HCT116 (cell line): ENCODE measurements around the gene CLIC3. TPM values are rescaled to one million over a fixed set of nuclear protein-coding genes. Genes with fewer than 3 reads are reported as not detected.
A peak's percentile ranks its signal among the peaks of the same experiment; 100 is the strongest.

ENCODE experiments used
- ATAC-seq: fragments of 200-7000 bp; cut with Tn5 transposase; 2 replicates; pipeline ENCODE4 v1.9.1; 2020; ENCODE audit warnings: mild to moderate bottlenecking, moderate library complexity
- BruUV-seq: library from RNA; stranded (reverse); fragments of 400-500 nt; replicated peaks from 2 replicates; lab custom pipeline; 2021; lab: Mats Ljungman, UMichigan
- CTCF ChIA-PET: fragments of 300-600 bp; sonication (Branson Sonifier 250); formaldehyde crosslinking; loops from one replicate; lab custom pipeline; 2021; ENCODE audit warnings: antibody characterized with exemption; lab: Charles Lee
- POLR2A ChIA-PET: fragments of 300-600, 350-600 bp; sonication (Branson Sonifier 250); formaldehyde crosslinking; loops from one replicate; lab custom pipeline; 2021; ENCODE audit warnings: antibody characterized with exemption; lab: Charles Lee
- RAD21 ChIA-PET, 2 experiments: fragments of 300-600 bp; sonication (Branson Sonifier 250); formaldehyde crosslinking; loops; one replicate each; lab custom pipeline; 2023; ENCODE audit warnings: low total read pairs in 2 of 2; ENCODE audit not compliant: uncharacterized antibody in 2 of 2, unreplicated experiment in 2 of 2, low non-redundant PET in 1 of 2; lab: Charles Lee
- DNase-seq: peaks from one replicate; pipeline ENCODE4 v3.0.0-alpha.2; 2010; ENCODE audit warnings: low read depth, low spot score
- H2AFZ ChIP-seq: fragments of 200-600 bp; shearing (Covaris generic), sonication (generic); 2 replicates; pipeline ENCODE4 v1.6.1; 2017; ENCODE audit warnings: low read depth, mixed run types, mixed read lengths, antibody characterized with exemption, low read length; ENCODE audit not compliant: poor library complexity, severe bottlenecking
- H3K27ac ChIP-seq: 2 replicates; pipeline ENCODE4 v1.5.1; 2012; ENCODE audit warnings: low read depth, low read length
- H3K27me3 ChIP-seq: fragments of 200-600 bp; sonication (generic); 2 replicates; pipeline ENCODE4 v1.6.1; 2016; ENCODE audit warnings: mixed run types, low read length, mixed read lengths; ENCODE audit not compliant: insufficient read depth
- H3K36me3 ChIP-seq, 2 experiments: fragments of 200-500 bp in 1 of 2; fragments of 200-600 bp in 1 of 2; sonication (Bioruptor generic) in 1 of 2; sonication (generic) in 1 of 2; 2 replicates each; pipeline versions ENCODE4 v1.5.1 to v1.6.1; 2014 to 2016; ENCODE audit warnings: low read length in 2 of 2, inconsistent platforms in 1 of 2, mixed read lengths in 1 of 2, mixed run types in 1 of 2; ENCODE audit not compliant: insufficient read depth in 2 of 2, control insufficient read depth in 1 of 2
- H3K4me1 ChIP-seq, 2 experiments: fragments of 200-600 bp in 1 of 2; sonication (generic) in 1 of 2; 2 replicates each; pipeline versions ENCODE4 v1.5.1 to v1.6.1; 2012 to 2017; ENCODE audit warnings: low read length in 2 of 2, inconsistent platforms in 1 of 2, mild to moderate bottlenecking in 1 of 2, mixed read lengths in 1 of 2, mixed run types in 1 of 2, moderate library complexity in 1 of 2; ENCODE audit not compliant: insufficient read depth in 2 of 2, control insufficient read depth in 1 of 2
- H3K4me2 ChIP-seq: fragments of 200-600 bp; sonication (generic); 2 replicates; pipeline ENCODE4 v1.6.1; 2017; ENCODE audit warnings: mixed run types, low read length, mixed read lengths
- H3K4me3 ChIP-seq, 2 experiments: fragments of 200-600 bp in 1 of 2; sonication (generic) in 1 of 2; replicated peaks in 1 of 2; 2 replicates each; pipeline ENCODE4 v1.5.1; 2011 to 2016; ENCODE audit warnings: low read length in 2 of 2, control low read depth in 1 of 2, low read depth in 1 of 2, mild to moderate bottlenecking in 1 of 2, mixed read lengths in 1 of 2, mixed run types in 1 of 2
- H3K79me2 ChIP-seq: fragments of 200-600 bp; sonication (generic); 2 replicates; pipeline ENCODE4 v1.6.1; 2017; ENCODE audit warnings: mild to moderate bottlenecking, mixed run types, low read length, moderate library complexity, mixed read lengths; ENCODE audit not compliant: insufficient read depth
- H3K9ac ChIP-seq: fragments of 200-600 bp; sonication (generic); 2 replicates; pipeline ENCODE4 v1.6.1; 2016; ENCODE audit warnings: low read length, mixed read lengths
- H3K9me2 ChIP-seq: fragments of 200-600 bp; sonication (generic), shearing (Covaris generic); 2 replicates; pipeline ENCODE4 v1.6.1; 2017; ENCODE audit warnings: mixed run types, mild to moderate bottlenecking, moderate library complexity; ENCODE audit not compliant: insufficient read depth
- H3K9me3 ChIP-seq, 2 experiments: fragments of 200-500 bp in 1 of 2; fragments of 200-600 bp in 1 of 2; sonication (Bioruptor generic) in 1 of 2; sonication (generic) in 1 of 2; 2 replicates each; pipeline ENCODE4 v1.6.1; 2014 to 2017; ENCODE audit warnings: low read length in 2 of 2, mixed read lengths in 2 of 2, inconsistent platforms in 1 of 2, low read depth in 1 of 2, mild to moderate bottlenecking in 1 of 2, mixed run types in 1 of 2, moderate library complexity in 1 of 2; ENCODE audit not compliant: control insufficient read depth in 1 of 2, insufficient read depth in 1 of 2
- H4K20me1 ChIP-seq: fragments of 200-600 bp; sonication (generic), shearing (Covaris generic); 2 replicates; pipeline ENCODE4 v1.6.1; 2017; ENCODE audit warnings: mixed run types, mild to moderate bottlenecking, moderate library complexity; ENCODE audit not compliant: insufficient read depth
- ATF3 ChIP-seq: IDR thresholded peaks from 2 replicates; pipeline ENCODE4 v1.6.1; 2012
- CBX3 ChIP-seq: IDR thresholded peaks from 2 replicates; pipeline ENCODE4 v1.6.1; 2012; ENCODE audit warnings: low read depth
- EGR1 ChIP-seq: IDR thresholded peaks from 2 replicates; pipeline ENCODE4 v1.6.1; 2012; ENCODE audit warnings: low read depth
- ELF1 ChIP-seq: IDR thresholded peaks from 2 replicates; pipeline ENCODE4 v1.6.1; 2012; ENCODE audit warnings: low read depth, borderline replicate concordance
- EZH2 ChIP-seq: fragments of 200-600 bp; sonication (generic); IDR thresholded peaks from 2 replicates; pipeline ENCODE4 v1.6.1; 2017; ENCODE audit warnings: antibody characterized with exemption, mixed run types
- FOSL1 ChIP-seq: IDR thresholded peaks from 2 replicates; pipeline ENCODE4 v1.6.1; 2012; ENCODE audit warnings: low read depth
- JUND ChIP-seq: IDR thresholded peaks from 2 replicates; pipeline ENCODE4 v1.6.1; 2012
- MAX ChIP-seq: IDR thresholded peaks from 2 replicates; pipeline ENCODE4 v1.6.1; 2012
- POLR2A ChIP-seq: IDR thresholded peaks from 2 replicates; pipeline ENCODE4 v1.7.0; 2011; ENCODE audit warnings: borderline replicate concordance; ENCODE audit not compliant: insufficient read depth, insufficient read length; ENCODE audit errors: extremely low read depth
- POLR2AphosphoS5 ChIP-seq: IDR thresholded peaks from 2 replicates; pipeline ENCODE4 v1.6.1; 2011; ENCODE audit warnings: mild to moderate bottlenecking, low read depth, low read length, moderate library complexity
- RAD21 ChIP-seq: IDR thresholded peaks from 2 replicates; pipeline ENCODE4 v1.6.1; 2012; ENCODE audit warnings: low read depth, mild to moderate bottlenecking
- REST ChIP-seq: IDR thresholded peaks from 2 replicates; pipeline ENCODE4 v1.6.1; 2012; ENCODE audit warnings: low read depth
- SIN3A ChIP-seq: IDR thresholded peaks from 2 replicates; pipeline ENCODE4 v1.6.1; 2012; ENCODE audit warnings: low read depth
- SP1 ChIP-seq: IDR thresholded peaks from 2 replicates; pipeline ENCODE4 v1.6.1; 2012; ENCODE audit warnings: low read depth
- TCF7L2 ChIP-seq: IDR thresholded peaks from 2 replicates; pipeline ENCODE4 v1.7.0; 2011; ENCODE audit warnings: borderline replicate concordance, inconsistent platforms; ENCODE audit not compliant: insufficient read depth, insufficient read length; ENCODE audit errors: extremely low read depth
- YY1 ChIP-seq: IDR thresholded peaks from 2 replicates; pipeline ENCODE4 v1.6.1; 2011; ENCODE audit warnings: low read length, low read depth, moderate library complexity, mild to moderate bottlenecking; ENCODE audit not compliant: insufficient replicate concordance; ENCODE audit errors: extremely low read depth
- ZFX ChIP-seq: fragments of 450-650 bp; IDR thresholded peaks from 2 replicates; pipeline ENCODE4 v1.6.1; 2017
- intact Hi-C: fragments of 100-400 bp; cut with micrococcal nuclease; formaldehyde crosslinking; loops from 2 replicates; pipeline ENCODE4 v1.10.0; 2022
- total RNA-seq: library from RNA; stranded (reverse); gene quantifications from one replicate; pipeline ENCODE4 v1.2.1, GENCODE V29; 2021; ENCODE audit not compliant: unreplicated experiment
- TF ChIP-seq, protein P1 (sequence below): IDR thresholded peaks from 2 replicates; pipeline ENCODE4 v1.6.1; 2011; ENCODE audit warnings: mild to moderate bottlenecking, low read length, moderate library complexity; ENCODE audit not compliant: insufficient replicate concordance; ENCODE audit errors: extremely low read depth
- TF ChIP-seq, protein P2 (sequence below), 3 experiments: fragments of 200-600 bp in 1 of 3; sonication (generic) in 1 of 3; IDR thresholded peaks in 2 of 3; conservative IDR thresholded peaks in 1 of 3; 2 replicates each; pipeline ENCODE4 v1.5.1; 2012 to 2017; ENCODE audit warnings: low read depth in 2 of 3, low read length in 2 of 3, antibody characterized with exemption in 1 of 3, borderline replicate concordance in 1 of 3, control low read depth in 1 of 3, mild to moderate bottlenecking in 1 of 3, mixed read lengths in 1 of 3, mixed run types in 1 of 3, moderate library complexity in 1 of 3; ENCODE audit not compliant: insufficient read depth in 1 of 3

Gene CLIC3
- total RNA-seq, 1 experiment from 2014 or later = 8.4 TPM

GRCh38 chr9:137006116-137007003 lies 10.0 kb upstream of the CLIC3 start:
- ATAC-seq (0 out of 2 replicates have a peak, but pooled peaks have one; percentile 12), DNase-seq (no peak)
- peaks cover 0 to 5% of the 10 kb centered on the region in 2 experiments; a peak in 1 of 4 replicates for H3K36me3 ChIP-seq
- no peaks in the 10 kb centered on the region for H3K79me2 ChIP-seq
- H3K4me2 ChIP-seq = no peak overlapping the region
- H4K20me1 ChIP-seq = no peaks in the 10 kb centered on the region
- no peaks in the 10 kb centered on the region for H3K27me3 ChIP-seq
- H3K4me3 ChIP-seq = no peak overlapping the region
- POLR2A ChIA-PET = no interaction called here
- no peak overlapping the region for H3K9ac ChIP-seq
- intact Hi-C loops = no loop called here
- no peak overlapping the region for H3K27ac ChIP-seq
- H3K4me1 ChIP-seq = peaks cover 5 to 8% of the 10 kb centered on the region in 2 experiments
- no peak overlapping the region for H2AFZ ChIP-seq
- BruUV-seq = no TSS peak
- peaks cover 0 to 4% of the 10 kb centered on the region in 2 experiments; a peak in 1 of 4 replicates for H3K9me3 ChIP-seq
- CTCF ChIA-PET = no interaction called here
- H3K9me2 ChIP-seq = no peaks in the 10 kb centered on the region
- RAD21 ChIA-PET = no interaction called here
- TF ChIP-seq ATF3 (no peak), ZFX (no peak), POLR2A (no peak), FOSL1 (no peak), CBX3 (no peak), MAX (no peak), RAD21 (no peak), POLR2AphosphoS5 (no peak), EGR1 (no peak), REST (no peak), SP1 (no peak), EZH2 (no peak), JUND (no peak), ELF1 (no peak), SIN3A (no peak), YY1 (no peak), TCF7L2 (no peak)
- TF ChIP-seq, protein P1, sequence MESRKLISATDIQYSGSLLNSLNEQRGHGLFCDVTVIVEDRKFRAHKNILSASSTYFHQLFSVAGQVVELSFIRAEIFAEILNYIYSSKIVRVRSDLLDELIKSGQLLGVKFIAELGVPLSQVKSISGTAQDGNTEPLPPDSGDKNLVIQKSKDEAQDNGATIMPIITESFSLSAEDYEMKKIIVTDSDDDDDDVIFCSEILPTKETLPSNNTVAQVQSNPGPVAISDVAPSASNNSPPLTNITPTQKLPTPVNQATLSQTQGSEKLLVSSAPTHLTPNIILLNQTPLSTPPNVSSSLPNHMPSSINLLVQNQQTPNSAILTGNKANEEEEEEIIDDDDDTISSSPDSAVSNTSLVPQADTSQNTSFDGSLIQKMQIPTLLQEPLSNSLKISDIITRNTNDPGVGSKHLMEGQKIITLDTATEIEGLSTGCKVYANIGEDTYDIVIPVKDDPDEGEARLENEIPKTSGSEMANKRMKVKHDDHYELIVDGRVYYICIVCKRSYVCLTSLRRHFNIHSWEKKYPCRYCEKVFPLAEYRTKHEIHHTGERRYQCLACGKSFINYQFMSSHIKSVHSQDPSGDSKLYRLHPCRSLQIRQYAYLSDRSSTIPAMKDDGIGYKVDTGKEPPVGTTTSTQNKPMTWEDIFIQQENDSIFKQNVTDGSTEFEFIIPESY = no peak
- TF ChIP-seq, protein P2, sequence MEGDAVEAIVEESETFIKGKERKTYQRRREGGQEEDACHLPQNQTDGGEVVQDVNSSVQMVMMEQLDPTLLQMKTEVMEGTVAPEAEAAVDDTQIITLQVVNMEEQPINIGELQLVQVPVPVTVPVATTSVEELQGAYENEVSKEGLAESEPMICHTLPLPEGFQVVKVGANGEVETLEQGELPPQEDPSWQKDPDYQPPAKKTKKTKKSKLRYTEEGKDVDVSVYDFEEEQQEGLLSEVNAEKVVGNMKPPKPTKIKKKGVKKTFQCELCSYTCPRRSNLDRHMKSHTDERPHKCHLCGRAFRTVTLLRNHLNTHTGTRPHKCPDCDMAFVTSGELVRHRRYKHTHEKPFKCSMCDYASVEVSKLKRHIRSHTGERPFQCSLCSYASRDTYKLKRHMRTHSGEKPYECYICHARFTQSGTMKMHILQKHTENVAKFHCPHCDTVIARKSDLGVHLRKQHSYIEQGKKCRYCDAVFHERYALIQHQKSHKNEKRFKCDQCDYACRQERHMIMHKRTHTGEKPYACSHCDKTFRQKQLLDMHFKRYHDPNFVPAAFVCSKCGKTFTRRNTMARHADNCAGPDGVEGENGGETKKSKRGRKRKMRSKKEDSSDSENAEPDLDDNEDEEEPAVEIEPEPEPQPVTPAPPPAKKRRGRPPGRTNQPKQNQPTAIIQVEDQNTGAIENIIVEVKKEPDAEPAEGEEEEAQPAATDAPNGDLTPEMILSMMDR (IDR thresholded peaks at IDR 0.05 in 2 of 3, conservative IDR thresholded peaks at IDR 0.05 in 1 of 3; ENCODE audit: borderline replicate concordance in 1 of 3, insufficient read depth in 1 of 3, low read depth in 2 of 3, low read length in 2 of 3) = no peak
